NCI-H1092 (cell line): ENCODE data around the gene LRRC75B.
A peak's percentile ranks its signal among the peaks of the same experiment; 100 is the strongest.

Experiments
- DNase-seq: peaks from one replicate; lab custom pipeline; 2025; lab: John Stamatoyannopoulos, UW

The LRRC75B gene

DNA sequence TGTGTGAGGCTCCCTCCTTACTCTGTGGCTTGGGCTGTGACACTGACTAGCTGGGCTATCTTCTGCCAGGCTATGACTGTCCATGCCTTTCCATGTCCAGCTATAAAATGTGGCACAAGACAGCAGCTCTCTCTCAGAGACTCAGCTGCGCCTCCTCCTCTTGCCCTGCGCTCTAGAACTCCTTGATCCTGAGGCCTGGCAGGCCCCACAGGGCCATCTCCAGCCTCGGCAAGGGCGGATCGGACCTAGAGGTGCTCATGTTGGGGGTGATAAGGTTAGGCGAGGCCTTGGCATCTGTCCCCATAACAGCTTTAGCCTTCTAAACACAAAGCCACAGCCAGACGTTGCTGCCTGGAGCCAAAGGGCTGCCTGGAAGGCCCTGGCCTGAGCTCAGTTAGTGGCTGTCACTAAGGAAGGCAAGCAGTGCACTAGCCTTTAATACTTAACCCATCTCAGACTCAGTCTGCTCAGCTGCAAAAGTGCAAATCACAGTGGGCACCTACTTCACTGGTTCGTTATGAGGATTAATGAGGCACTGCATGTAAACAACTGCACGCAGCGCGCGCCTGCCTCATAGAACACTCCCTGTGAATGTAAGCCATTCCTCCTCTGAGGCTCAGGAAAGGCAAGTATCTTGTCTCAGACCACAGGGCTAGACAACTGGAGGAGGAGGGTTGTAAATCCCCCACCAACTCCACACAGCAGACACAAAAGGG, 39.1 kb downstream of the LRRC75B start:
- no peak for DNase-seq

DNA sequence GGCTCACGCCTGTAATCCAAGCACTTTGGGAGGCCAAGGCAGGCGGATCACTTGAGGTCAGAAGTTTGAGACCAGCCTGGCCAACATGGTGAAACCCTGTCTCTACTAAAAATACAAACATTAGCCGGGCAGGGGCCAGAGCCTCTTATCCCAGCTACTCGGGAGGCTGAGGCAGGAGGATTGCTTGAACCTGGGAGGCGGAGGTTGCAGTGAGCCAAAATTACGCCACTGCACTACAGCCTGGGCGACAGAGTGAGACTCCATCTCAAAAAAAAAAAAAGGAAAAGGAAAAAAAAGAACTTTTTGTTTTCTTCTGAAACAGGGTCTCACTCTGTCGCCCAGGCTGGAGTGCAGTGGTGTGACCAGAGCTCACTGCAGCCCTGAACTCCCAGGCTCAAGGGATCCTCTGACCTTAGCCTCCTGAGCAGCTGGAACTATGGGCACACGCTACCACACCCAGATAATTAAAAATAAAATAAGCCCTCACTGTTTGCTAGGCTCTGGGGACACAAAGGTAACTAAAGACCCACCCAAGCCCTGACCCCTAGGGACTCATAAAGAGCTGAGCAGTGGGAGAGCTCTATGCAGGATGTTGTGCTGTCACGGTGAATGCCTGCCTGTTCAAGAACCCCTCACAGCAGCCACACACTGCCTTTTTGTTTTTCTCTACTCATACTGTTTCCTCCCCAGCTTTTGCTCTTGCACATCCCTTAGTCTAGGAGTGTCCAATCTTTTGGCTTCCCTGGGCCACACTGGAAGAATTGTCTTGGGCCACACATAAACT, 40.2 kb downstream of the LRRC75B start:
- DNase-seq = peak; percentile 50

DNA sequence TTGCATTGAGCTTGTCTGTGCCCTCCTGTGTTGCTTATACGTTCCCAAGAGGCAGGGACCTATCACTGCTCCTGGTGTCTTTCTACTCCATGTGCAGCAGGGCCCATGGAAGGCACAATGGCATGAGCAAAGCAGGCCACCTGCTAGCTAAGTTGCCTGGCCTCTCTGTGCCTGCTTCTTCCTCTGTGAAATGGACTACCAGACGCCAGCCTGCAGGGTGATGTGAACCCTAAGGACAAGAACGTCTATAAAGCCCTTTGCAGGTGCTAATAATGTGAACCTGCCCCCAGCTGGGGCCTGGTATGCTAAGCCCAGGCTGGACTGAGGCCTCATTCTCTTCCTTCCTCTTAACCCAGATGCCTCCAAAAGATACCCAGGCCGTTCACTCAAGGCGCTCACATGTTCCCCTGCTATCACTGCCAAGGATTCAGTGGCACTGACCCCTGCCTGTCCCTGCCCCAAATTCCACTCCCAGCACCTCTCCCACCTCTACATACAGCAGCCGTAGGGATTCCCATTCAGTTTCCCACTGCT, 41.9 kb downstream of the LRRC75B start:
- DNase-seq = no peak

DNA sequence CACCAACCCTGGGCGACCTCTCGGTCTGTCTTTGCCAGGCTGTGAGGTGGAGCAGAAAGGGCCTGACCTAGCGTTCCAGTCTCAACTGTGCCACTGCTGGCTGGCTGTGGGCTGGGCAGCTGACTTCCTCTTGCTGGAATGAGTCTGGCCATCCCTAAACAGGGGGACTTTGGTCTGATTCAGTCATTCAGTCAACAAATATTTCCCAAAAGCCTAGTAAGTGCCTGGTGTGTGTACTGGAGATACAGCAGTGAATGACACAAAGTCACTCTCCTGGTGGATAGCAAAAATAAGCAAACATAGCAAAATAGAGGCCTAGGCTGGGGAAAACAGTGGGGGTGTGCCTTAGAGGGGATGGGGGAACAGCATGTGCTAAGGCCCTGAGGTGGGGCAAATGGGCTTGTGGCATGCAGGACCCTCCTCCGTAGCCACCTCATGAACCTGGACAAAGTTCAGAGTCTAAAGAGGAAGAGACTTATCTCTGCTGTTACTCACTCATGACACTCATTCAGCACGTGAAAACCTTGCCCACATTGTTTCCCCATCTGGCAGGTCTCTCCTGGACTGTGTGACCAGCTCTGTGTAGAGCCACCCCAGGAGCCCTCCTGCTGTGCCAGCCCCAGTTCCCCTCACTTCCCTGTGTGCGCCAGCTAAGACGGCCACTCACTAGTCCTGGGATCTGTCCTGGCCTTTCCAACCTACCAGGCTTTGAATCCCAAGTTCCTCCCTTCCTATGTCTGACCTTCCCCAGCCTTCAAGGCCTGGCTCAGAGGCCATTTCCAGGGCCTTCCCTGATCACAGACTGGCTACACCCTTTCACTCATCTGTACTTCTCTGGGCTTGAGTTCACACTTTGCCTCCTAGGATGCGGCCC, 42.6 kb downstream of the LRRC75B start:
- no peak for DNase-seq

DNA sequence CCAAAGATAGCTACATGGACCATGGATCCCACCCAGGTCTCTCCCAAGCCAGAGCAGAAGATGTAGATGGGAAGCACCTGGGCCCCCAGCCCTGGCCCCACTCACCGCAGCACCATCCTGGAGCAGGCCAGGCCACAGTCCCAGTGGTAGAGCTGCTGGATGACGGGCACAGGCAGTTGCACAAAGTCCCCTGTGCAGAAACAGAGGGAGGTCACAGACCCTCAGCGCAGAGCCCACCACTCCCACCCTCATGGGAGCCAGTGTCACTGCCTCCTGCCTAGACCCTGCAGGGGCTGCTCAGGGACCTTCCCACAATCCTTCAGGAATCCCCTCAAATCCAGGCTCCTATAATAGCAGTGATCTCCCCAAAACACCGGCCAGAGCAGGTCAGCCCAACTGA, 44.1 kb downstream of the LRRC75B start:
- DNase-seq = no peak

DNA sequence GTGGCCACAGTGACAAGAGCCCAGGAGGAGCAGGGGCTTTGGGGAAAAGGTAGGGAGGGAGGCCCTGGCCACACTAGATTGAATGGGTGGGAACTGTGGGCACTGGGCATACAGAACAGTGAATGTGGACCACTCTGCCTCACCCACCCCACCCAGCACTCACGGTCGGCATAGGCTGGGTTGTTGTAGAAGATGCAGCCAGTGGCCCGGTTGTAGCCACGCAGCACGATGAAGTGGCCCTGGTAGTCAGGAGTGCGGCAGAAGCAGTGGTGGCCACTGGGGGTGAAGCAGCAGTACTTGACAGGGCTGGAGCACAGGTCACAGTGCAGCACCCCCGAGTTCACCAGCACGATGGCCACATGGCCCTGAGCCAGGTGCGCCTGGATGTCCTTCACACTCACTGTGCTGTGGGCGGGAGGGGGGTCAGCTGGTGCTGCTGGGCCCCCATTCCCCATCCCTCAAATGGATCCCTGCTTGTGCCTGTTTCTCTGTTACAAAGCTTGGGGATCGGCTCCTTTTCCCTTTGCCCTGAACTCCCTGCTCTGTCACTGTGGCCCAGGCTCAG, 49.1 kb downstream of the LRRC75B start:
- no peak for DNase-seq

DNA sequence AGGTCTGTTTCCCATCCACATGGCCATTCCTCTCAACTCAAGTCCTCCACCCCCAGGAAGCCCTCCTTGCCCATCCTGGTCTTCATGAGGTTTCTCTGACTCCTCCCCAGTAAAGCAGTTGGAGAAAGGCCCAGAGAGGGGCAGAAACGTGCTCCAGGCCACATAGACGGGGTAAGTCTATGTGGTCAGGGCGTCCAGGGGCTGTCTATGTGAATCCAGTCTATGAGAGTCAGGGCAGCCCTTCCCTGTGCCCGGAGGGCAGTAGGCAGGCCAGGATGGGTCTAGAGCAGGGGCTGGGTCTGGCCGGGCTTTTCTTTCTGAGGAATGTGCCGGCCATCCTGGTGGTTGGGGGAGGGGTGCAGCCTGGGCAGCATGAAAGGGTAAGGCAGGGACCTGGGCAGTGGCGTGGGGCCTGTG, 49.7 kb downstream of the LRRC75B start:
- DNase-seq = no peak

DNA sequence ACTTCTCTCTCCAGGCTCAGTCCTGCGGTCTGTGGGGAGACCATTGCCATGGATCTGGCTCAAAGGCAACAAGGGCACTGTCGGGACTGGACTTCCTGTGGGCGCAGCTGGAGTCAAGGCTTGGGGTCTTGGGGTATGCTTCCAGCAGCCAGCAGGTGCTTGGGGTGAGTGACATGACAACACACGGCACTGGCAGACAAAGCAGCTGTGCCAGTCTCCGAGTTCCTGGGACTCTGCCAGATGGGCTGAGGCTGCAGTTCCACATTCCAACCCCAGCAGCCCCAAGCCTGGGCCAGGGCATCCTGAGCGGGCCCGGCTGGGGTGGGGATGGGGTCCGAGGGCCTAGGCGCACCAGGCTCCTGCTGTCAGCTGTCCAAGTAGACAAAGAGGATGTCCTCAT, 50.2 kb downstream of the LRRC75B start:
- no peak for DNase-seq

DNA sequence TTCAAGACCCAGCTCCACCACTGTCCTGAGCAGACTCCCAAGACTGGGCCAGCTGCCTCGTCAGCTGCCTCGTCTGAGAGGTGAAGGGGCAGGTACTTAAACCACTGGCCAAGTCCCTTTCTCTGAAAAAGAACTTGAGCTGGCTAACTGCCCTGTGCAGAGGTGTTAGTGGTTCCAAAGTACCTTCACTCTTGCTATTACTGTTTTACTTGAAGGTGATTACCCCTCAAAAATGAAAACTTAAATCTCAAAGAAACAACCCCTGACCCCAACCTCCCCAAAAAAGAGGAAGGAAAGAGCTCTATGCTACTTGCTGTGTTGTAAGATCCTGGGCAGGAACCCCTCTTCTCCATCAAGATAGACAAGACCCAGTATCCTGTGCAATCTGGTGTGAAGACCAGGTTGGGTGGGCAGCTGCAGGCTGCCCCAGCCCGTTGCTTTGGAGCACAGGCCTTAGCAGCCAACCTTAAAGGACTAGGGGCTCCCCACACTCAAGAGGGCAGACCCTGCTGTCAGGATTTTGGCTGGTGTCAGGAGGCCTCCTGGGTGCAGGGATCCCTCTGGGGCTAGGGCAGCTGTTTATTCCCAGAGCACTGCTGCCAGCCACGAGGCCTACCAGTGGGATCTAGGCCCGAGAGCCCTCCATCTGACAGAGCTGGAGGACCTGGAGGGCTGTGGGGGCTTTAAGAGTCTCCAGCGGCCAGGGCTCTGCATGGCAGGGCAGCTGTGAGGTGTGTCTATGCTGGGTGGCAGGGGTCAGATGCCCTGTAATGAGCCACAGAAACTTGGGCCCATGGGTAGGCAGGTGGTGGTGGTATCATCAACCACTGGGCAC, 51.0 kb downstream of the LRRC75B start:
- no peak for DNase-seq

DNA sequence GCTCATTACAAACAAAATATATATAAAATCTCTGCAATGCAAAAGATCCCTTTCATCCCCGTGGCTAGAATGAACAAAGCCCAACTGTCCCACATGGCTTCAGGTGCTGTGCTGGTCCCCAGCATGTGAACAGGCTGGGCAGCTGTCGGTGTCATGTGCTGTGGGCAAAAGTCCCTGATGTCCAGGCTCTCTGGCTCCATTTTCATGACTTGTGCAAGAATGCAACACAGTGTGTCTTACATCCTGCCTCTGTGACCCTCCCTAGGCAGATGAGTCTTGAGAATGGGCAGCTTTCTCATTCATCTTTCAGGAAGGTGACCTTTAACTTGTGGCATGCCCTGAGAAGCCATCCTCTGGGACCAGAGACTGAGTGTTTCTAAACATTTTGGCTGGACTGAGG, 52.4 kb downstream of the LRRC75B start:
- DNase-seq = no peak

DNA sequence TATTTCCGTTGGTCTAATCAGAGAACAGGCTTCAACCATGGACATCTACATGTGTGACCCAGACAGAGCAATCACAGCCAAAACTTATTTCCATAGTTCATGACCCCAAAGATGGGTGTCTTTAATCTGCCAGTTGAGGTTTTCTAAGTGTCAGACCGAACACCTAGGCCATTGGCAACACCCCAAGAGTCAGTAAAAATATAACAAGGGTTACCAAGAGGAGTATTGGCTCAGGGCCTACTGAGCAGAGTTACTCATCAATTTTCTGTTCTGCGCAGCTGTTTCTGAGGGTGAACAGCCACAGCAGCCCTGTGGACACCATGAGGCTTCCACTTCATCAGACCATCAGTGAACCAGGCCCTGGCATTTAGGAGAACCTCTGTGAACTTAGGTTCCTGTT, 56.8 kb downstream of the LRRC75B start:
- DNase-seq = no peak
